ENCODE measurements around the gene ZNF646. TPM values are rescaled to one million over a fixed set of nuclear protein-coding genes. Genes with fewer than 3 reads are reported as not detected.

ZNF646 gene
- total and polyA plus RNA-seq, 2 of the 13 experiments (the other 11 are each of a cell fraction or from before 2014, with no cell fraction given), result 3.4 to 10.9 TPM

- no peak for TF ChIP-seq ZBTB34 (CRISPR knock-in tag; IDR thresholded peaks at IDR 0.05)
- no peak for TF ChIP-seq NFE2L1 (CRISPR knock-in tag; IDR thresholded peaks at IDR 0.05; ENCODE audit: borderline replicate concordance)
- TF ChIP-seq ZNF839 (CRISPR knock-in tag; IDR thresholded peaks at IDR 0.05; ENCODE audit: borderline replicate concordance), result no peak
- TF ChIP-seq ZNF44 (CRISPR knock-in tag; IDR thresholded peaks at IDR 0.05), result no peak
- TF ChIP-seq, protein P1, sequence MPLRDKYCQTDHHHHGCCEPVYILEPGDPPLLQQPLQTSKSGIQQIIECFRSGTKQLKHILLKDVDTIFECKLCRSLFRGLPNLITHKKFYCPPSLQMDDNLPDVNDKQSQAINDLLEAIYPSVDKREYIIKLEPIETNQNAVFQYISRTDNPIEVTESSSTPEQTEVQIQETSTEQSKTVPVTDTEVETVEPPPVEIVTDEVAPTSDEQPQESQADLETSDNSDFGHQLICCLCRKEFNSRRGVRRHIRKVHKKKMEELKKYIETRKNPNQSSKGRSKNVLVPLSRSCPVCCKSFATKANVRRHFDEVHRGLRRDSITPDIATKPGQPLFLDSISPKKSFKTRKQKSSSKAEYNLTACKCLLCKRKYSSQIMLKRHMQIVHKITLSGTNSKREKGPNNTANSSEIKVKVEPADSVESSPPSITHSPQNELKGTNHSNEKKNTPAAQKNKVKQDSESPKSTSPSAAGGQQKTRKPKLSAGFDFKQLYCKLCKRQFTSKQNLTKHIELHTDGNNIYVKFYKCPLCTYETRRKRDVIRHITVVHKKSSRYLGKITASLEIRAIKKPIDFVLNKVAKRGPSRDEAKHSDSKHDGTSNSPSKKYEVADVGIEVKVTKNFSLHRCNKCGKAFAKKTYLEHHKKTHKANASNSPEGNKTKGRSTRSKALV (CRISPR knock-in tag; IDR thresholded peaks at IDR 0.05), result no peak
- no peak for TF ChIP-seq EP300 (IDR thresholded peaks at IDR 0.05; ENCODE audit: low read depth in 2 of 2, low read length in 2 of 2)
- TF ChIP-seq EP300 (CRISPR knock-in tag; IDR thresholded peaks at IDR 0.05; ENCODE audit: borderline replicate concordance), result no peak
- TF ChIP-seq ZKSCAN8 (CRISPR knock-in tag; IDR thresholded peaks at IDR 0.05; ENCODE audit: borderline replicate concordance), result no peak
- TF ChIP-seq ZNF773 (CRISPR knock-in tag; IDR thresholded peaks at IDR 0.05; ENCODE audit: borderline replicate concordance), result no peak
- no peak for TF ChIP-seq ZNF704 (CRISPR knock-in tag; IDR thresholded peaks at IDR 0.05; ENCODE audit: borderline replicate concordance)
- TF ChIP-seq, protein P2, sequence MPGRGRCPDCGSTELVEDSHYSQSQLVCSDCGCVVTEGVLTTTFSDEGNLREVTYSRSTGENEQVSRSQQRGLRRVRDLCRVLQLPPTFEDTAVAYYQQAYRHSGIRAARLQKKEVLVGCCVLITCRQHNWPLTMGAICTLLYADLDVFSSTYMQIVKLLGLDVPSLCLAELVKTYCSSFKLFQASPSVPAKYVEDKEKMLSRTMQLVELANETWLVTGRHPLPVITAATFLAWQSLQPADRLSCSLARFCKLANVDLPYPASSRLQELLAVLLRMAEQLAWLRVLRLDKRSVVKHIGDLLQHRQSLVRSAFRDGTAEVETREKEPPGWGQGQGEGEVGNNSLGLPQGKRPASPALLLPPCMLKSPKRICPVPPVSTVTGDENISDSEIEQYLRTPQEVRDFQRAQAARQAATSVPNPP (CRISPR knock-in tag; IDR thresholded peaks at IDR 0.05), result no peak
- no peak for TF ChIP-seq SNAPC2 (CRISPR knock-in tag; IDR thresholded peaks at IDR 0.05)
- no peak for TF ChIP-seq ZSCAN9 (CRISPR knock-in tag; IDR thresholded peaks at IDR 0.05; ENCODE audit: borderline replicate concordance)
- TF ChIP-seq MYC (CRISPR knock-in tag; IDR thresholded peaks at IDR 0.05; ENCODE audit: borderline replicate concordance), result no peak
- no peak for TF ChIP-seq NFE2 (CRISPR knock-in tag; IDR thresholded peaks at IDR 0.05)
- TF ChIP-seq TRIM24 (CRISPR knock-in tag; IDR thresholded peaks at IDR 0.05), result no peak
- no peak for TF ChIP-seq ZNF724P (CRISPR knock-in tag; IDR thresholded peaks at IDR 0.05; ENCODE audit: borderline replicate concordance)
- no peak for TF ChIP-seq ETS1 (CRISPR knock-in tag; IDR thresholded peaks at IDR 0.05)
- TF ChIP-seq, protein P3, sequence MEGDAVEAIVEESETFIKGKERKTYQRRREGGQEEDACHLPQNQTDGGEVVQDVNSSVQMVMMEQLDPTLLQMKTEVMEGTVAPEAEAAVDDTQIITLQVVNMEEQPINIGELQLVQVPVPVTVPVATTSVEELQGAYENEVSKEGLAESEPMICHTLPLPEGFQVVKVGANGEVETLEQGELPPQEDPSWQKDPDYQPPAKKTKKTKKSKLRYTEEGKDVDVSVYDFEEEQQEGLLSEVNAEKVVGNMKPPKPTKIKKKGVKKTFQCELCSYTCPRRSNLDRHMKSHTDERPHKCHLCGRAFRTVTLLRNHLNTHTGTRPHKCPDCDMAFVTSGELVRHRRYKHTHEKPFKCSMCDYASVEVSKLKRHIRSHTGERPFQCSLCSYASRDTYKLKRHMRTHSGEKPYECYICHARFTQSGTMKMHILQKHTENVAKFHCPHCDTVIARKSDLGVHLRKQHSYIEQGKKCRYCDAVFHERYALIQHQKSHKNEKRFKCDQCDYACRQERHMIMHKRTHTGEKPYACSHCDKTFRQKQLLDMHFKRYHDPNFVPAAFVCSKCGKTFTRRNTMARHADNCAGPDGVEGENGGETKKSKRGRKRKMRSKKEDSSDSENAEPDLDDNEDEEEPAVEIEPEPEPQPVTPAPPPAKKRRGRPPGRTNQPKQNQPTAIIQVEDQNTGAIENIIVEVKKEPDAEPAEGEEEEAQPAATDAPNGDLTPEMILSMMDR (CRISPR knock-in tag; IDR thresholded peaks at IDR 0.05), result no peak
- no peak for TF ChIP-seq PHF5A (CRISPR knock-in tag; IDR thresholded peaks at IDR 0.05; ENCODE audit: low read depth, unreplicated experiment)
- no peak for TF ChIP-seq TCF7 (IDR thresholded peaks at IDR 0.05; ENCODE audit: low read depth)
- TF ChIP-seq ZBTB38 (CRISPR knock-in tag; IDR thresholded peaks at IDR 0.05), result no peak
Observed at GRCh38 chr16:31088459-31089183, 14.4 kb downstream of the ZNF646 start, which contains the start of gene PRSS53 (continued).
